ENCODE data around the gene FBXL22. TPM values are rescaled to one million over a fixed set of nuclear protein-coding genes. Genes with fewer than 3 reads are reported as not detected.

The FBXL22 gene
- total RNA-seq, 1 experiment from 2014 or later: 0.46 TPM

DNA sequence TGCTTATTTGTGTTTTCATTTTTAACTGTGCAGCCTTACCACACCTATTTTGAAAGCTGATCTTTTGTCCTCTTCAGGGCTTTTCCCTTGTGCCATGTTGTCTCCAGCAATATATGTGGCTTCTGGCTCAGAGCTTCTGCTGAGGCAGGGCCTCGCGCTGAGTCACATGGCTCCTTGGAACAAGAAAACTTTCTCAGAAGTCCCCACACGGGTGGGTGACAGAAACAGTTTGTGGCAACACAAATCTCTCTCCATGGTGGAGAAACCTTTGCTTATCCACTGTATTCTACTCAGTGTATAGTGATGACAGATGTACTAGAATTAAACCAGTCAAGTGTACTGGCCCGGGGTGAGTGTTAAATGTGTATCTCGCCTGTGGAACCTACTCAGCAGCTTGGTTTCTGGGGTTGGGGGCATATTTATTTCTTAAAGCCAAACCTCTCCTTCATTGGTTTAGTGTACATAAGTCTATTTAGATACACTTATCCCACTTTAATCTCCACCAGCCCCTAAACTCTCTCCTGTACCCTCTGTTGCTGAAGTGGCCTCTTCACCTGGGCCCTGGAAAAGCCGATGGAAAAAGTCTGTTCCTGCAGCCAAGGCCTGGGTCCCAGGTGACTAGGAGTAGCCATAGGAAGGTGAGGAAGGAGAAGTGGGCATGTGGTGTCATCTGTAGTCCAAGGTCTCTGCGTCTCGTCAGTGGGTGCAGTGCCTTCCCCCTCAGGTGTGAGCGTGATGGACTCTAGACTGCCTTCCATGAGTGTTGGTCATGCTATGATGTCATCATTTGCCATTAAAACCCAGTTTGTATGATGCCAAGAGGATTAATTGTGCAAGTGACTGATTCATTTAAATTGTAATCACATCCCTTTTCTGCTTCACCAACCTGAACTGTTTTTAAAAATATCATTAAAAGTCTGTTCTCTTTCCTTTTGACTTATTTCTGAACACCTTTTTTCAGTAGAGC is 3.2 kb upstream of the FBXL22 start (continued):
- TF ChIP-seq HMGA2 (CRISPR knock-in tag; IDR thresholded peaks at IDR 0.05) (no peak), GTF2I (CRISPR knock-in tag; conservative IDR thresholded peaks at IDR 0.05) (no peak)

DNA sequence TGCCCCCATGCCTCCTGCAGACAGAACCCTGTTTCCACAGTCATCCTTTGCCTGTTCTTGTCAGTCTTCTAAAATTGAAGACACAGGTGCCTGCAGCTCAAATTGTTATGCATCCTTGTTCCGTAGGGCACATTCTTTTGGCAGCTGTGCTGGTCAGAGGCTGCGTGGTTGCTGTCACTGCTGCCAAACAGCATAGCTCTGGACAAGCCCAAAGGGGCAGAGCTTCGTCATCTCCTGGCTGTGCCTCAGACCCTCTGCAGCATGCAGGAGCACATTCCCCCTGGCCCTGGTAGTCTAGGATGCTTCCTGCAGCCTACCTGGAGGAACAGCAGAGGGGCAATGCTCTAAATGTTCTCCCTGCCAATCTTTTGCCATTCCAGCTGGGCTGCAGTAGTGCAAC is 2.1 kb upstream of the FBXL22 start:
- H3K27ac Mint-ChIP-seq: peak overlapping the region; percentile 22; the same call in 1 of the 2 replicates
- ChIA-PET POLR2A (interaction anchor here (1.0 kb wide), 1 partner anchor 85 kb away, joined by 3 read pairs; no protein-coding TSS in a partner anchor), CTCF (interaction anchor here (0.5 to 1.5 kb wide), 7 partner anchors 9 to 474 kb away, joined by 3 to 8 read pairs (median 4); partner anchors contain the start of gene APH1B)
- peaks cover 17% of the 10 kb centered on the region for H3K36me3 Mint-ChIP-seq
- H3K4me3 Mint-ChIP-seq: no peak overlapping the region
- H3K9me3 Mint-ChIP-seq: no peaks in the 10 kb centered on the region
- peaks cover 25% of the 10 kb centered on the region for H3K4me1 Mint-ChIP-seq
- DNase-seq (ENCODE audit: low spot score) (no peak), ATAC-seq (peak; percentile 14; the same call in 1 of the 2 replicates)
- TF ChIP-seq TEAD1 (CRISPR knock-in tag; IDR thresholded peaks at IDR 0.05): 0 out of 2 replicates have a peak, but pooled peaks have one; percentile 50
- TF ChIP-seq, protein P1, sequence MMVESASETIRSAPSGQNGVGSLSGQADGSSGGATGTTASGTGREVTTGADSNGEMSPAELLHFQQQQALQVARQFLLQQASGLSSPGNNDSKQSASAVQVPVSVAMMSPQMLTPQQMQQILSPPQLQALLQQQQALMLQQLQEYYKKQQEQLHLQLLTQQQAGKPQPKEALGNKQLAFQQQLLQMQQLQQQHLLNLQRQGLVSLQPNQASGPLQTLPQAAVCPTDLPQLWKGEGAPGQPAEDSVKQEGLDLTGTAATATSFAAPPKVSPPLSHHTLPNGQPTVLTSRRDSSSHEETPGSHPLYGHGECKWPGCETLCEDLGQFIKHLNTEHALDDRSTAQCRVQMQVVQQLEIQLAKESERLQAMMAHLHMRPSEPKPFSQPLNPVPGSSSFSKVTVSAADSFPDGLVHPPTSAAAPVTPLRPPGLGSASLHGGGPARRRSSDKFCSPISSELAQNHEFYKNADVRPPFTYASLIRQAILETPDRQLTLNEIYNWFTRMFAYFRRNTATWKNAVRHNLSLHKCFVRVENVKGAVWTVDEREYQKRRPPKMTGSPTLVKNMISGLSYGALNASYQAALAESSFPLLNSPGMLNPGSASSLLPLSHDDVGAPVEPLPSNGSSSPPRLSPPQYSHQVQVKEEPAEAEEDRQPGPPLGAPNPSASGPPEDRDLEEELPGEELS (CRISPR knock-in tag; IDR thresholded peaks at IDR 0.05): peak; percentile 64; the same call in 1 of the 2 replicates
- TF ChIP-seq SMAD4 (CRISPR knock-in tag; IDR thresholded peaks at IDR 0.05): 0 out of 2 replicates have a peak, but pooled peaks have one; percentile 24
- TF ChIP-seq, protein P2, sequence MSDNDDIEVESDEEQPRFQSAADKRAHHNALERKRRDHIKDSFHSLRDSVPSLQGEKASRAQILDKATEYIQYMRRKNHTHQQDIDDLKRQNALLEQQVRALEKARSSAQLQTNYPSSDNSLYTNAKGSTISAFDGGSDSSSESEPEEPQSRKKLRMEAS (CRISPR knock-in tag; IDR thresholded peaks at IDR 0.05): peak; percentile 28; the same call in 1 of the 2 replicates
- no peak for TF ChIP-seq ELF4 (CRISPR knock-in tag; IDR thresholded peaks at IDR 0.05; ENCODE audit: low read depth)
- no peaks in the 10 kb centered on the region; the same call in none of the 2 replicates for H3K27me3 Mint-ChIP-seq (ENCODE audit: low read depth)

DNA sequence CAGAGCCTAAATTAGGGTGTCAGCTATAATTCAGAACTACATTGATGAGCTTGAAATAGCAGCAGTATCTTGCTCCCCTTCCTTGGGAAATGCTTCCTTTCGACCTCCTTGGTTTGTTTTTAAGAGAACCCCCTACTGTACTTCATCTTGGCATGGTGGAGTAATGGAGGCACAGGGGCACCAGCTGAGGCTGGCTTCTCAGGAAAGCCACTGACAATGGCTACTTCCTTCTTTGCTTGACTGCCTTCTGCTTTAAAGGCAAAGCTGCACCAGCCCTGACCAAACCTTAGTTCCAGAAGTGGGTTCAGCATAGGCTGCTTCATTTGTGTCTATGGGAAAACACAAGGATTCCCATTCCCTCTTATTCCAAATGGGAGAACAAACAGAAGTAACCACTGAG is 1.5 kb upstream of the FBXL22 start:
- DNase-seq (ENCODE audit: low spot score) (no peak), ATAC-seq (no peak)
- ChIA-PET POLR2A (interaction anchor here (1.0 kb wide), 1 partner anchor 85 kb away, joined by 3 read pairs; no protein-coding TSS in a partner anchor), CTCF (interaction anchor here (0.6 to 1.5 kb wide), 5 partner anchors 8 to 473 kb away, joined by 3 to 8 read pairs (median 4); no protein-coding TSS in a partner anchor)
- no peaks in the 10 kb centered on the region; the same call in none of the 2 replicates for H3K27me3 Mint-ChIP-seq (ENCODE audit: low read depth)
- peaks cover 26% of the 10 kb centered on the region for H3K4me1 Mint-ChIP-seq
- TF ChIP-seq, protein P3, sequence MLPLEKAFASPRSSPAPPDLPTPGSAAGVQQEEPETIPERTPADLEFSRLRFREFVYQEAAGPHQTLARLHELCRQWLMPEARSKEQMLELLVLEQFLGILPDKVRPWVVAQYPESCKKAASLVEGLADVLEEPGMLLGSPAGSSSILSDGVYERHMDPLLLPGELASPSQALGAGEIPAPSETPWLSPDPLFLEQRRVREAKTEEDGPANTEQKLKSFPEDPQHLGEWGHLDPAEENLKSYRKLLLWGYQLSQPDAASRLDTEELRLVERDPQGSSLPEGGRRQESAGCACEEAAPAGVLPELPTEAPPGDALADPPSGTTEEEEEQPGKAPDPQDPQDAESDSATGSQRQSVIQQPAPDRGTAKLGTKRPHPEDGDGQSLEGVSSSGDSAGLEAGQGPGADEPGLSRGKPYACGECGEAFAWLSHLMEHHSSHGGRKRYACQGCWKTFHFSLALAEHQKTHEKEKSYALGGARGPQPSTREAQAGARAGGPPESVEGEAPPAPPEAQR (CRISPR knock-in tag; IDR thresholded peaks at IDR 0.05): no peak
- TF ChIP-seq ZNF317 (CRISPR knock-in tag; IDR thresholded peaks at IDR 0.05; ENCODE audit: borderline replicate concordance, low read depth): no peak
- TF ChIP-seq FOXK1 (CRISPR knock-in tag; IDR thresholded peaks at IDR 0.05): no peak
- TF ChIP-seq IRF2 (CRISPR knock-in tag; IDR thresholded peaks at IDR 0.05; ENCODE audit: borderline replicate concordance, low read depth): no peak
- peaks cover 14% of the 10 kb centered on the region for H3K36me3 Mint-ChIP-seq
- no peaks in the 10 kb centered on the region for H3K9me3 Mint-ChIP-seq
- no peak overlapping the region for H3K4me3 Mint-ChIP-seq
- no peak overlapping the region for H3K27ac Mint-ChIP-seq

DNA sequence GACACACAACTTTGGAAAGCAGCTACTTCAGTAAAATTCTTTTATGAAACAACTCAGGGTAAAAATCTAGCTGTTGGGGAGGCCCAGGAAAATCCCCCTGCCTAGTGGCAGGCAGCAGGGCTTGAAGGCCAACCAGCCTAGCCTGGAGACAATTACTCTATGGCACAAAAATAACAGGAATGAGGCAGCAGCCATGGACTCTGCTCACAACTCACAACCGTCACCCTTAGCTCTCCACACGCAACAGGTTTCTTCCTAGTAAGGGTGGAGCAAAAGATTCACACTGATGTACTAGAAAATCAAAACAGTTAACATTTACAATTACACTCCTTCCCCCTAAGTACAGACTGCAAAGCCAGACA is 530 bp upstream of the FBXL22 start:
- H3K27ac Mint-ChIP-seq: no peak overlapping the region

More for the DNA sequence above, 530 bp upstream of the FBXL22 start:
- DNase-seq (ENCODE audit: low spot score) (no peak), ATAC-seq (no peak)
- POLR2A ChIA-PET: no interaction called here
- peaks cover 8% of the 10 kb centered on the region for H3K27me3 Mint-ChIP-seq (ENCODE audit: low read depth)
- H3K4me1 Mint-ChIP-seq: peaks cover 27% of the 10 kb centered on the region
- CTCF ChIA-PET: interaction anchor here (0.9 to 5.2 kb wide), 5 partner anchors 91 to 471 kb away, joined by 3 to 63 read pairs (median 6); partner anchors contain the start of gene DAPK2
- peaks cover 5% of the 10 kb centered on the region; the same call in 1 of the 2 replicates for H3K36me3 Mint-ChIP-seq
- H3K4me3 Mint-ChIP-seq: no peak overlapping the region
- TF ChIP-seq ZNF317 (CRISPR knock-in tag; IDR thresholded peaks at IDR 0.05; ENCODE audit: borderline replicate concordance, low read depth): no peak
- TF ChIP-seq ELF4 (CRISPR knock-in tag; IDR thresholded peaks at IDR 0.05; ENCODE audit: low read depth): no peak
- no peak for TF ChIP-seq MYBL2 (CRISPR knock-in tag; IDR thresholded peaks at IDR 0.05)
- TF ChIP-seq, protein P4, sequence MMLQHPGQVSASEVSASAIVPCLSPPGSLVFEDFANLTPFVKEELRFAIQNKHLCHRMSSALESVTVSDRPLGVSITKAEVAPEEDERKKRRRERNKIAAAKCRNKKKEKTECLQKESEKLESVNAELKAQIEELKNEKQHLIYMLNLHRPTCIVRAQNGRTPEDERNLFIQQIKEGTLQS (CRISPR knock-in tag; conservative IDR thresholded peaks at IDR 0.05): no peak
- TF ChIP-seq NFE2L1 (CRISPR knock-in tag; IDR thresholded peaks at IDR 0.05): no peak
- no peak for TF ChIP-seq TEAD4 (CRISPR knock-in tag; IDR thresholded peaks at IDR 0.05)
- TF ChIP-seq, protein P5, sequence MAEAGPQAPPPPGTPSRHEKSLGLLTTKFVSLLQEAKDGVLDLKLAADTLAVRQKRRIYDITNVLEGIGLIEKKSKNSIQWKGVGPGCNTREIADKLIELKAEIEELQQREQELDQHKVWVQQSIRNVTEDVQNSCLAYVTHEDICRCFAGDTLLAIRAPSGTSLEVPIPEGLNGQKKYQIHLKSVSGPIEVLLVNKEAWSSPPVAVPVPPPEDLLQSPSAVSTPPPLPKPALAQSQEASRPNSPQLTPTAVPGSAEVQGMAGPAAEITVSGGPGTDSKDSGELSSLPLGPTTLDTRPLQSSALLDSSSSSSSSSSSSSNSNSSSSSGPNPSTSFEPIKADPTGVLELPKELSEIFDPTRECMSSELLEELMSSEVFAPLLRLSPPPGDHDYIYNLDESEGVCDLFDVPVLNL (CRISPR knock-in tag; IDR thresholded peaks at IDR 0.05; ENCODE audit: borderline replicate concordance, low read depth): no peak
- no peak for TF ChIP-seq SMAD4 (CRISPR knock-in tag; IDR thresholded peaks at IDR 0.05)
- TF ChIP-seq, protein P2 (CRISPR knock-in tag; IDR thresholded peaks at IDR 0.05): no peak
- no peak for TF ChIP-seq CREB1 (CRISPR knock-in tag; IDR thresholded peaks at IDR 0.05)
- TF ChIP-seq GRHL2 (CRISPR knock-in tag; IDR thresholded peaks at IDR 0.05; ENCODE audit: insufficient replicate concordance, severe bottlenecking): no peak
- no peaks in the 10 kb centered on the region for H3K9me3 Mint-ChIP-seq

Data from WTC11 (cell line).